GM21723 (cell line): ENCODE measurements around the gene PKN2.
A peak's percentile ranks its signal among the peaks of the same experiment; 100 is the strongest.
"Not testable (repeated sequence)": the region's sequence is repeated elsewhere in the genome, so short reads cannot be mapped to it uniquely, and the experiment has no call there.

ENCODE experiments used
- ATAC-seq: cut with Tn5 transposase; IDR thresholded peaks from one replicate; pipeline ENCODE4 v1.9.1; 2021; ENCODE audit warnings: mild to moderate bottlenecking, moderate library complexity; ENCODE audit not compliant: unreplicated experiment

The PKN2 gene

DNA sequence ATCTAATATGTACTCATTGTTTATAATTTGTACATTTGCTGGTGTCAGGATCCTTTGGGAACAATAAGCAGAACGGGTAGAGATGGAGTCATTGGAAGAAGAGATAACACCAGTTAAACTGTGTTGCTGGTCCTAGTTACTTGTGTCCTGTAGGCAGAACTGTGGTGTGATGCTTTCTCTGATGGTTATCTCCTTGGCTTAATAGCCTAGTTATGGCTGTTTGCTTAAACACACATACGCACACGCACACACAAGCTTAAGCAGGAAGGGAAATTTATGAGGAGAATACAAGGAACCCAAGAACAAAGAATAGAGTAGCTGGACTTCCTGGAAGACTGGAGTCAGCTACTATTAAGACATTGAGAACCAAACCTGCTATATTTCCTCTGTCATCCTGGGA lies 5.7 kb upstream of the PKN2 start:
- no peak for ATAC-seq

DNA sequence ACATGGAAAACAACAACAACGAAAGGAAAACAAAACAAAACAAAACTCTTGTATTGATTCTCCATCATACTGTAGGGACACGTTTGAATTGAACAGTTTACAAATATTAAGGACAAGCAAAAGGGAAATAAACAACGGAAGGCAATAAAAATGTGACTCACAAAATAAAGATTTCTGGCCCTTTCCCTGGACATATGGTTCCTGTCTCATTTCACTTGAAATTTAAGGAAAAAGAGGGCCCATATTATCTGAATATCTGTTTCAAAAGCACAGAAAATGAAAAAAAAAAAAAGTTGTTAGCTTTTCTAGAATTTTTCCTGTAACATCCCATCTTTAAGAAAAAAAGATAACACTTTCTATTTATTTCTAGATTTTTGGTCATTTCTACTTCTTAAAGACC lies 3.6 kb upstream of the PKN2 start:
- ATAC-seq = no peak

- no peak for ATAC-seq
Observed at GRCh38 chr1:88680911-88681622, 3.0 kb upstream of the PKN2 start.

DNA sequence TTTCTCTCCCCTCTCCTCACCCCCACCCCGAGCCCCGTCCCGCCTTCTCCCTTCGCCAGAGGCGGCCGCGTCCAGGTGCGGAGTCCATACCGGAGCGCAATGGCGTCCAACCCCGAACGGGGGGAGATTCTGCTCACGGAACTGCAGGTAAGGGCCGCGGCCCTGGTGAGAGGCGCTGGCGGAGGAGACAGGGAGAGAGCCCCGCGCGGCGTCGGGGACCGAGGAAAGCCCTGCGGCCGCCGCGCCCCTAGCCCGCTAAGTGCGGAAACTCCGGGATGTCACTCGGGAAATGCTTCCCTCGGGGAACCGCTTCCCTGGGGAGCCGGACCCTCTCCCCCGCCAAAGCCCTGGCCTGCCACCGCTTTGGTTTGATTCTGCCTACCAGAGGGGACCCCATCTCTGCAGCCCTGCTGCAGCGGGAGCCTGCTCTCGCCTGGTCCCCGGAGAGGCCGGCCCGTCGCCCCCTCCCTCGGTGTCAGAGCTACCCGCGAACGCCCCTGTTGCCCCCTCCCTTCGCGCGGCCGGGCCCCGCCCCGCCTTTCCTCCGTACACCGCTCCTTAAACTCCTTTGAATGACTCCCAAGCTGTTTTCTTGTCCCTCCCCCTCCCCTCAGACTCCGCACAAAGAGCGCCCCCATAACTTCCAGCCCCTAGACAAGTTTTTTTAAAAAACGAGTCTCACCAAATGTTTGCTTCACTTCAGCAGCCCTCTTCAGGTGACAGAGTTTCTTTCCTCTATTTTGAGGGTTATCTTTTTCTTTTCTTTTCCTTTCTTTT lies 597 bp downstream of the PKN2 start:
- peak; percentile 60 for ATAC-seq

GRCh38 chr1:88685259-88685620 lies 1.2 kb downstream of the PKN2 start:
- peak; percentile 7 for ATAC-seq

- no peak for ATAC-seq
Observed at GRCh38 chr1:88691540-88691939, 7.5 kb downstream of the PKN2 start.

GRCh38 chr1:88695781-88696180 lies 11.7 kb downstream of the PKN2 start:
- no peak for ATAC-seq

- no peak for ATAC-seq
Observed at GRCh38 chr1:88697503-88697902, 13.4 kb downstream of the PKN2 start.

DNA sequence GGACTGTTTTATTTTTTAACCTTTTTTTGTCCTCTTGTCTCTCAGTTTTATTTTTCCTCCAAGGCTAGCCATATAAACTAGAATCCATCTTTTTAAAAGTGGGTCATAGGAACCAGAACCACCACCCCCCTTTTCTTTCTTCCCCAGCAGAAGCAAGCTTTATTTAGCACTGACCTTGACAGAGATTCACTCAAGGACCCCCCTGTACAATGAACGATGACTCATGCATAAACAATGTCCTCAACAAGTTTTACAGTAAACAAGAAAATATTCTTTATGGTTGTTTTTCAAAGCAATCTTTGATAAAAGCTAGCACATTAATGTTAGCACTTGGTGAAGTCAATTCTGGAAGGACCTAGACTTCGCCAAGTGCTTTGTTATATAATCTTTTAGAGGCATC lies 14.1 kb downstream of the PKN2 start:
- no peak for ATAC-seq

DNA sequence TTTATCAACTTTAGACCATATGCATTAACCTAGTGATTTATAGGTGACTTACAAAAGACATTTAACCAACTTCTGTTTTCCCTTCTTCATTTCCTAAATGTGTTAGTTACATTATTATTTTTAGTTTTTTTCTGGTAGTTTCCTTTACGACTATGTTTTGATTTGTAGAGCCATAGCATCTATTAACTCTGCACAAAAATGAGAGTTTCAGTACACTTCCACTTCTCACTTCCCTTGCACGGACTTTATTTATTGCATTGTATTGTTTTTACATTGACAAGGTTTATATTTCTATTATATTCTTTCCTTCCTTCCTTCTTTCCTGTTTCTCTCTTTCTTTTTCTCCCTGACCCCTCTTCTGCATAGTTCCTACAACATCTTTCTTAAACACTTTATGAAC lies 14.7 kb downstream of the PKN2 start:
- no peak for ATAC-seq

DNA sequence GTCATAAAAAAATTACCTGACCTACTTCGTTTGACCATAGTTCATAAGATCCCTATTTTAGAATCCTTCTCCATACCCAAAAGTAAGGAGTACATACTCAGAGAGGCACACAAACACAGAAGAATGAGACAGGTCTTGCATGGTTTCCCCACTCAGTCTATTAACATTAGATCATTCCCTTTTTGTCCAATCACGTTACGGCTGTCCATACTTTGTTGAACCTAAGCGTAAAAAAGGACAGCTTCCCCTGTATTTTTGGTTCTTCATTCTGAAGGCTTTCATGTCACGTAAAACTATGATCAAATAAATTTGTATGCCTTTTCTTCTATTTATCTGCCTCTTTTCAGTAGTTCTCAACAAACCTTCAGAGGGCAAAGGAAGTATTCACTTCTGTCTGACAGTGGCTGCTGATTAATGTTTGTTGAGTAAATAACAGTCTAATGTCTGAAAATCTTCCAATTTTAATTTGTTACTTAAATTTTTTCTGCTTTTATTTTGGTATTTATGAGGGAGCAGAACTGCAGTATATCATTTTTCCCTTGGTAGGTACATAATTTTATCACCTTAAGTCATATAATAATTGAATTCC lies 16.4 kb downstream of the PKN2 start:
- no peak for ATAC-seq

DNA sequence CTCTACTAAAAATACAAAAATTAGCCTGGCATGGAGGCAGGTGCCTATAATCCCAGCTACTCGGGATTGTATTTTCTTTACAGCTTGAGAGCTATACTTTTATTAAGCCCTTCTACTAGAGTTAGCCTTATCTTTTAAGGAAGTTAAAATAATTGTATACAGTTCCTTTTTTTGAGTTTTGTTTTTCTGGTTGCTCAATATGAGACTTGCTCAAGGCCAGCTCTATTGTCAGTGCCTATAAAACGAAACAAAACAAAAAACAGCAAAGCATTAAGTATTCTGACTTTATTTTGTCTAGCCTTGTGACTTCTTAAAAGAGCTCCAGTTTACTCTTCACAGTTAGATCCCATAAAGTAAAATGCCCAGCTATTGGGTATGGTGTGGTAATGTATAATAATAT lies 17.2 kb downstream of the PKN2 start:
- peak; percentile 86 for ATAC-seq

DNA sequence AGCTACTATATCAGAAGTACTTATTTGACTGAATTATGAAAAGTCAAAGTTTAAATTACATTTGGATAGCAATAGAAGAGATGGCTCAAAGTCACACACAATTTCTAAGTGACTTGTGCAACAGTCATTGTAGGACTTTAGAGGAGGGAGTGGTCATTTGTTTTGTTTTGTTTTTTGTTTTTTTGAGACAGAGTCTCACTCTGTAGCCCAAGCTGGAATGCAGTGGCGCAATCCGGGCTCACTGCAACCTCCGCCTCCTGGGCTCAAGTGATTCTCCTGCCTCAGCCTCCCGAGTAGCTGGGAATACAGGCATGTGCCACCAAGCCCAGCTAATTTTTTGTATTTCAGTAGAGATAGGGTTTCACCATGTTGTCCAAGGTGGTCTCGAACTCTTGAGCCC lies 17.7 kb downstream of the PKN2 start:
- not testable (repeated sequence) for ATAC-seq

- no peak for ATAC-seq
Observed at GRCh38 chr1:88708011-88708410, 23.9 kb downstream of the PKN2 start.

DNA sequence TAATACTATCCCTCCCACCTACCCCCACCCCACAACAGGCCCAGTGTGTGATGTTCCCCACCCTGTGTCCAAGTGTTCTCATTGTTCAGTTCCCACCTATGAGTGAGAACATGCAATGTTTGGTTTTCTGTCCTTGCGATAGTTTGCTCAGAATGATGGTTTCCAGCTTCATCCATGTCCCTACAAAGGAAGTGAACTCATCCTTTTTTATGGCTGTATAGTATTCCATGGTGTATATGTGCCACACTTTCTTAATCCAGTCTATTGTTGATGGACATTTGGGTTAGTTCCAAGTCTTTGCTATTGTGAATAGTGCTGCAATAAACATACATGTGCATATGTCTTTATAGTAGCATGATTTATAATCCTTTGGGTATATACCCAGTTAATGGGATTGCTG lies 28.8 kb downstream of the PKN2 start:
- ATAC-seq = not testable (repeated sequence)

DNA sequence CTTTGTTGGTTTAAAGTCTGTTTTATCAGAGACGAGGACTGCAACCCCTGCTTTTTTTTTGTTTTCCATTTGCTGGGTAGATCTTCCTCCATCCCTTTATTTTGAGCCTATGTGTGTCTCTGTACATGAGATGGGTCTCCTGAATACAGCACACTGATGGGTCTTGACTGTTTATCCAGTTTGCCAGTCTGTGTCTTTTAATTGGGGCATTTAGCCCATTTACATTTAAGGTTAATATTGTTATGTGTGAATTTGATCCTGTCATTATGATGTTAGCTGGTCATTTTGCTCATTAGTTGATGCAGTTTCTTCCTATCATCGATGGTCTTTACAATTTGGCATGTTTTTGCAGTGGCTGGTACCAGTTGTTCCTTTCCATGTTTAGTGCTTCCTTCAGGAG lies 32.5 kb downstream of the PKN2 start:
- not testable (repeated sequence) for ATAC-seq

DNA sequence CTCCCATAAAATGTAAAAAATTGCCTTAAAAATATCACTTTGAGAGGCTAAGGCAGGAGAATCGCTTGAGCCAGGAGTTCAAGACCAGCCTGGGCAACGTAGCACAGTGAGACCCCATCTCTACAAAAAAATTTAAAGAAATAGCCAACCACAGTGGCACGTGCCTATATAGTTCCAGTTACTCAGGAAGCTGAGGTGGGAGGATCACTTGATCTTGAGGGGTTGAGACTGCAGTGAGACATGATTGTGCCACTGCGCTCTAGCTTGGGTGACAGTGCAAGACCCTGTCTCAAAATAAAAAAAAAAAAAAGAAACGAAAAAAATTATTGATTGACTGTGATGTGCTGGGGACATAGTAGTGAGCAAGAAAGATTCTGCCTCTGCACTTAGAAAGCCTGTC lies 38.4 kb downstream of the PKN2 start:
- ATAC-seq = no peak

DNA sequence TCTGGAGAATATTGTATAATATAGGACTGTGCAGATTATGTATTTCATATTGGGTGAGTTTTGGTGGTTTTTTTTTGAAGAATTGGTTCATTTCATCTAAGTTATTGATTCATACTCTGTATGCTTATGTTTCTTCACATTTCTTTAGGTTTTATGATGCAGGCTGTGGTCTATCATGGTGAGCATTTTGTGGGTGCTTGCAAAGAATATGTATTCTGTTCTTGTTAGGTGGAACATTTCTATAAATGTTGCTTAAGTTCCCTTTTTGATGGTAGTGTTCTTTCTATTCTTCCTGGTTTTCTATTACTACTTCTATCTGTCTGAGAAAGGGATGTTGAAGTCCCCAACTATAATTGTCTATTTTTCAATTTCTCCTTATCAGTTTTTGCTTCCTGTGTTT lies 42.6 kb downstream of the PKN2 start:
- no peak for ATAC-seq

- no peak for ATAC-seq
Observed at GRCh38 chr1:88727205-88727604, 43.1 kb downstream of the PKN2 start.

GRCh38 chr1:88729297-88729696 lies 45.2 kb downstream of the PKN2 start:
- ATAC-seq = no peak

DNA sequence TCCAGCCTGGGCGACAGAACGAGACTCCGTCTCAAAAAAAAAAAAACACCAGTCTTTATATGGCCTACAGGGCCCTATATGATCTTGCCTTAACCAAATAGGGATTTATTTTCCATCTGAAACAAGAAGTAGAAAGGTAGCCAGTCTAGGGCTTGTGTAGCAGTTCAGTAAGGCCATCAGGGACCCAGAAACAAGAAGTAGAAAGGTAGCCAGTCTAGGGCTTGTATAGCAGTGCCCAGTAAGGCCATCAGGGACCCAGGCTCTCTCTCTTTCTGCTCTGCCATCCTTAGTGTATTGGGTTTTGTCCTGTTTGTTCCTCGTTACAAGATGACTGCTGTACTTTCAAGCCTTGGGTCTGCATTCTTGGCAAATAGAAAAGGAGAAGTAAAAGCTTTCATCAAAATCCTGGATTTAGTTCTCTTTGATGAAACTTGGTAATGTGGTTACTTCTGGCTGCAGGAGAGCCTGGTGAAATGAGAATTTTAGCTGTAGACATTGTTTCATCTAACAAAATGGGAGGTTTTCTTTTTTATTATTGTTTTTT lies 46.1 kb downstream of the PKN2 start:
- no peak for ATAC-seq

DNA sequence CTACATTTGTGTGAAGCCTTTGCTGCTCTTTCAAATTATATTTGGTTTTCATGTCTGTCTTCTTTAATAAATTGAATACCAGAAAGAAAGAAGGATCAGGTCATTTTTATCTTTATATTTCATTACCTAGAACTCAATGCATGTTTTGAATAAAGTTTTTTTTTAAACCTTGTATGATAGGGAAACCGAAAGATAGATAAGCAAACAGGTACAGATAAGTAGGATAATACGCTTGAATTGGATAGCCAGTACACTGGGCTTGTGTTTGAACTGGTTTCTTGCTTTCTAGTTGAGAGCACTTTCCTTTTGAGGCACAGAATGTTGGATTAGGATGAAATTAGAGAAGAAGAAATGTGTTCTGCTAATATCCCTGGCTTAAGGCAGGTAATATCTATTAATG lies 46.9 kb downstream of the PKN2 start:
- no peak for ATAC-seq
